Esophagus muscularis mucosa (tissue), 3 donors: ENCODE data around the gene MTMR8.

Source experiments
- CTCF ChIP-seq, 3 experiments: fragments of 200-600 bp in 2 of 3; fragments of 450-650 bp in 1 of 3; sonication (generic) in 2 of 3; IDR thresholded peaks; one replicate each; pipeline ENCODE4 v1.5.1; 2017 to 2019; ENCODE audit warnings: antibody characterized with exemption in 3 of 3, mild to moderate bottlenecking in 2 of 3, moderate library complexity in 1 of 3
- POLR2A ChIP-seq: fragments of 450-650 bp; IDR thresholded peaks from one replicate; pipeline ENCODE4 v1.6.1; 2017; ENCODE audit warnings: antibody characterized with exemption, moderate library complexity, mild to moderate bottlenecking, low read depth
- POLR2AphosphoS5 ChIP-seq, 2 donors: sonication (generic); formaldehyde crosslinking; IDR thresholded peaks; one replicate each; pipeline ENCODE4 v1.6.1; 2017; ENCODE audit warnings: antibody characterized with exemption in 2 of 2

GRCh38 chrX:64229154-64229553 is 166.1 kb downstream of the MTMR8 start:
- TF ChIP-seq CTCF (IDR thresholded peaks at IDR 0.05), result no peak
- TF ChIP-seq POLR2A, result no peak
- no peak for TF ChIP-seq POLR2AphosphoS5 (IDR thresholded peaks at IDR 0.05)
